Thymus (tissue), 11 donors: Measurements from ENCODE around the gene DNTT. TPM values are rescaled to one million over a fixed set of nuclear protein-coding genes. Genes with fewer than 3 reads are reported as not detected.

Source experiments
- DNase-seq, 9 donors: peaks; one replicate each; pipeline ENCODE4 v3.0.0-alpha.2; 2013; ENCODE audit warnings: low spot score in 9 of 9, low read depth in 6 of 9, missing footprints in 1 of 9
- H3K27ac ChIP-seq, 2 donors: one replicate each; pipeline ENCODE4 v1.5.1; 2013; ENCODE audit warnings: control low read depth in 1 of 2, low read depth in 1 of 2, low read length in 1 of 2, mild to moderate bottlenecking in 1 of 2, moderate library complexity in 1 of 2
- H3K27me3 ChIP-seq, 2 donors: one replicate each; pipeline ENCODE4 v1.5.1; 2013; ENCODE audit warnings: low read length in 1 of 2; ENCODE audit not compliant: control insufficient read depth in 2 of 2, insufficient read depth in 1 of 2
- H3K36me3 ChIP-seq, 2 donors: one replicate each; pipeline ENCODE4 v1.5.1; 2013; ENCODE audit warnings: low read length in 1 of 2, mild to moderate bottlenecking in 1 of 2, moderate library complexity in 1 of 2; ENCODE audit not compliant: control insufficient read depth in 2 of 2, insufficient read depth in 2 of 2
- H3K4me1 ChIP-seq, 2 donors: one replicate each; pipeline ENCODE4 v1.5.1; 2013; ENCODE audit warnings: low read length in 2 of 2; ENCODE audit not compliant: control insufficient read depth in 2 of 2, insufficient read depth in 2 of 2
- H3K4me3 ChIP-seq, 2 donors: one replicate each; pipeline ENCODE4 v1.5.1; 2013; ENCODE audit warnings: low read length in 2 of 2, control low read depth in 1 of 2, mild to moderate bottlenecking in 1 of 2
- H3K9me3 ChIP-seq, 2 donors: one replicate each; pipeline ENCODE4 v1.5.1; 2013; ENCODE audit warnings: low read length in 1 of 2, mild to moderate bottlenecking in 1 of 2; ENCODE audit not compliant: control insufficient read depth in 2 of 2, insufficient read depth in 1 of 2
- WGBS: extraction: QIAGEN DNeasy Blood & Tissue Kit; methylation state at CpG from one replicate; pipeline ENCODE4 v1.1.7; 2013; 5-methylcytosine and 5-hydroxymethylcytosine counted together
- polyA plus RNA-seq: library from polyadenylated mRNA; stranded (reverse); fragments of 200-250 nt; gene quantifications from one replicate; pipeline ENCODE4 v1.2.3, GENCODE V29; 2013
- total RNA-seq: library from RNA; stranded (reverse); fragments of 120-200 nt; gene quantifications from one replicate; pipeline ENCODE4 v1.2.4, GENCODE V29; 2013
- donor health status: healthy.

Gene DNTT
- total and polyA plus RNA-seq, 2 donors = 38.4 to 38.7 TPM

DNA sequence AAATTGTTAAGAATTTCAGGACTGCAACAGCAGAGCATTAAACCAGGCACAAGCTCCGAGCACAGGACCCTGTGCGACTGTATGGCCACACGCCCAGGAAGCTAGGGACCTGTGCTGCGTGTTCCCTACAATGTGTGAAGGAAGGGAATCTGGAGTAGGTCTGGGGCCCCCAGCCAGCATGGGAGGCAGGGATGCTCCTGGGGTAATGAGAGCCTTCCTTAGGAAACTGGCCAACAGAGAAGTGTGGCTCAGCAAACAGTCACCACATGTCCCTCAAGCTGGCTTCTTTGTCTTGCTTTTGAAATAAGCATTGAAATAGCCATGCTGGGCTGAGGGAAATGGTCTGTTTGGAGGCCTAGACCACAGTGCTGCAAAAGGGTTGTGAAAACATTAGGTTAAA lies 41.1 kb upstream of the DNTT start:
- Histone ChIP-seq H3K9me3 (no peaks in the 10 kb centered on the region), H3K36me3 (no peaks in the 10 kb centered on the region), H3K4me1 (no peaks in the 10 kb centered on the region), H3K27ac (no peak overlapping the region), H3K4me3 (no peak overlapping the region), H3K27me3 (no peaks in the 10 kb centered on the region)
- 98% methylated on average over 4 of the region's 4 CpGs for WGBS
- no peak for DNase-seq

DNA sequence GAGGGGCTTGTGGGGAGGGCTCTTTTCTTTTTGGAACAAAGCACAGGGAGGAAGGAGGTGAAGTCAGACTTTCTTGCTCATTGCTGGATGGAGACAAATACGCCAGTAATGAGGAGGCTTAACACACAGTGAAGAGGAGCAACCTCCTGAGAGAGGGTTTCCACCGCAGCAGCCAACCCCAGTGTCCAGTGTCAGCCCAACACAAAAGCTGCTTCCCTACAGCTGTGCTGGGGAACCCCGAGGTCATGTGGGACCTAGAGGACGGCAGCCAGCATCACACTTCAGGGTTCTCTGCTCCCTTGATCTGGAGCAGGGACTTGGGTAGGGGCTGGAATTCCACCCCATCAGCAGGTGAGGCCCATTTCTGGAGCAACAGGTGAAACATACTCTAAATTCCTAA lies 40.6 kb upstream of the DNTT start:
- H3K4me1 ChIP-seq = no peaks in the 10 kb centered on the region

DNA sequence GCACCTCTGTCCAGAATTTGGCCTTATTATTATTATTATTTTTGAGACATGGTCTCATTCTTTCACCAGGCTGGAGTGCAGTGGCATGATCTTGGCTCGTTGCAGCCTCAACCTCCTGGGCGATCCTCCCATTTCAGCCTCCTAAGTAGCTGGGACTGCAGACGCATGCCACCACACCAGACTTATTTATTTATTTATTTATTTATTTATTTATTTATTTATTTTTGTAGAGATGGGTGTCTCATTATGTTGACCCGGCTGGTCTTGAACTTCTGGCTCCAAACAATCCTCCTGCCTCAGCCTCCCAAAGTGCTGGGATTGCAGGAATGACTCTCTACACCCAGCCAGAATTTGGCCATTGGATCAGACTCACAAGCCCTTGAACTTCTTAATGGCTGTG lies 39.3 kb upstream of the DNTT start:
- 85% methylated on average over 4 of the region's 4 CpGs for WGBS
- no peaks in the 10 kb centered on the region for H3K4me1 ChIP-seq
- no peak overlapping the region for H3K27ac ChIP-seq
- DNase-seq = no peak
- no peaks in the 10 kb centered on the region for H3K9me3 ChIP-seq
- H3K36me3 ChIP-seq = no peaks in the 10 kb centered on the region
- H3K27me3 ChIP-seq = no peaks in the 10 kb centered on the region
- H3K4me3 ChIP-seq = no peak overlapping the region

More for the DNA sequence above, 40.6 kb upstream of the DNTT start:
- Histone ChIP-seq H3K27me3 (no peaks in the 10 kb centered on the region), H3K36me3 (no peaks in the 10 kb centered on the region), H3K4me3 (no peak overlapping the region), H3K9me3 (no peaks in the 10 kb centered on the region), H3K27ac (no peak overlapping the region)
- 89% methylated on average over 4 of the region's 4 CpGs for WGBS
- no peak for DNase-seq

DNA sequence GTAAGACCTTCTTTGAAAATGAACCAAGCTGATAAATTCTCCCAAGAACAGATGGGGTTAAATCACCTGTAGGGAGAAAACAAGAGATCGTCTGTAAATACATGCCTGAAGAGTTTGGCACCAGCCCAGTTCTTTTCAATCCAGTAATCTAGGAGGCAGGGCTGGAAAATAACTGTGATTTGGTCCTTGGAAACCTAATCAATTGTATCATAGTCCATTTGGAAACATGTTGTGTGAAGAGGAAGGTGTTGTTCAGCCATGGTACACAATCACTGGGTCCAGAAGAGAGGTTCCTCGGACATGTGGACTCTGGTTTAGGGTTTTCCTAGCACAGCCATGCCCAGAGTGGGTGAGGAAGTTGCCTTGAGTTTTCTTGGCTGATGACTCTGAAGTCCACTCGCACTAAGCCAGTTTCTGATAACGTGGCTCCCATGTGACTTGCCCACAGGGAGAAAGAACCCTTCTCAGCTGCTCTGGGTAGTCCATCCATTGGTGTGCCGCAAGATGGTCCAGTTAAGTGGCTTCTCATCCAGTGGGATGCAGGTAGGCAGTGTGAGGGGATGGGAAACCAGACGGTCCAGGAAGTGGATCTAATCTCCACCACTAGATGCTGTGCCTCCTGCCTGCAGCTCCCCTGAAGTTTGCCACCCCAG lies 38.0 kb upstream of the DNTT start:
- Histone ChIP-seq H3K27me3 (no peaks in the 10 kb centered on the region), H3K4me3 (no peak overlapping the region), H3K36me3 (no peaks in the 10 kb centered on the region), H3K4me1 (no peaks in the 10 kb centered on the region), H3K9me3 (no peaks in the 10 kb centered on the region), H3K27ac (no peak overlapping the region)
- DNase-seq = no peak
- 95% methylated on average over 6 of the region's 6 CpGs for WGBS

DNA sequence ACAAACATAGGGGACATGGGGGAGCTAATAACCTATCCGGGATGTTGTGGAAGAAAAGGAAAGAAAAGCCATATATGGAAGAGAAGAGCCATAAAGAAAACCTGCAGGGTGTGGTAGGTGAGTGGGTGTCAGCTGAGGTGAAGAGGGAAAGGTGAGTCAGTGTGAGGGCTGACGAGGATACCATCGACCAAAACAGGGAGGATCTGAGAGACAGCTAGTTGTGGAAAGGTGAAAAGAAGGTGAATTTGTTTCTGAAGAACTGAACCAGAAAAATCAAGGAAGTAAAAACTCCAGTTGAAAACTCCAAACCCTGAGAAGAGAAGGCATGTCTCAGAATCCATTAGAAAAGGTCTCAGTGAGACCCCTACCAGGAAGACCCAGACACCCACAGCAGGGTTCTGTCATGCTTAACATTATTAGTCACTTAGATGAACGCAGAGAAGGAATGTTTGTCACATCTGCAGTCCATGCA lies 37.0 kb upstream of the DNTT start:
- H3K27ac ChIP-seq = no peak overlapping the region
- no peak for DNase-seq
- H3K36me3 ChIP-seq = no peaks in the 10 kb centered on the region
- no peak overlapping the region for H3K4me3 ChIP-seq
- 96% methylated on average over 4 of the region's 4 CpGs for WGBS
- no peaks in the 10 kb centered on the region for H3K9me3 ChIP-seq
- no peaks in the 10 kb centered on the region for H3K27me3 ChIP-seq
- no peaks in the 10 kb centered on the region for H3K4me1 ChIP-seq

DNA sequence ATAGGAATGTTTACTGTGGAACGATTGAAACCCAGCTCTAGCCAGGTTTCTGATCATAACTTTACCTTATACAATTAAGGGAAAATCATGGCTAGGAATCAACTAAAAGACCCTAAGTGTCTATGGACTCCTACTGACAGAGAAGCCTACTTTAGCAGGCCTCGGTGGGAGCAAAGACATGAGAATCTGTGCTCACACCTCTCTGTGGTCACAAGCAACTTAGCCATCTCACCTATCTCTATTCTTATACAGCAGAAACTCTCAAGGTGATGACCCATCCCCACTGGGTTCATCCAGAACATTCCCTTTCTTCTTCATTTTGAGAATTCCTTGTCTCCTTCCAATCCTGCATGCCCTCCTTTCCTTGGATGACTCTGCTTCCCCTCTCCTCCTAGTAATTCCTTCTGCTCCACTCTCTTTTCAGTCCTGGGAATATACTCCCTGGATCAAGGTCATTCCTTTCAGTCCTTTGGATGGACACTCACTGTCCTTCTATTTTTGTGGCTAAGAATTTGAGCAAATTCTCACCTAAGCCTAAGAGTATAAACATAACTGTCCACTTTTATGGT lies 35.8 kb upstream of the DNTT start:
- Histone ChIP-seq H3K9me3 (no peaks in the 10 kb centered on the region), H3K4me3 (no peak overlapping the region), H3K36me3 (no peaks in the 10 kb centered on the region), H3K4me1 (peaks cover 0 to 4% of the 10 kb centered on the region in 2 donors), H3K27me3 (no peaks in the 10 kb centered on the region), H3K27ac (no peak overlapping the region)
- WGBS = 94% methylated on average over 2 of the region's 2 CpGs
- DNase-seq = no peak

DNA sequence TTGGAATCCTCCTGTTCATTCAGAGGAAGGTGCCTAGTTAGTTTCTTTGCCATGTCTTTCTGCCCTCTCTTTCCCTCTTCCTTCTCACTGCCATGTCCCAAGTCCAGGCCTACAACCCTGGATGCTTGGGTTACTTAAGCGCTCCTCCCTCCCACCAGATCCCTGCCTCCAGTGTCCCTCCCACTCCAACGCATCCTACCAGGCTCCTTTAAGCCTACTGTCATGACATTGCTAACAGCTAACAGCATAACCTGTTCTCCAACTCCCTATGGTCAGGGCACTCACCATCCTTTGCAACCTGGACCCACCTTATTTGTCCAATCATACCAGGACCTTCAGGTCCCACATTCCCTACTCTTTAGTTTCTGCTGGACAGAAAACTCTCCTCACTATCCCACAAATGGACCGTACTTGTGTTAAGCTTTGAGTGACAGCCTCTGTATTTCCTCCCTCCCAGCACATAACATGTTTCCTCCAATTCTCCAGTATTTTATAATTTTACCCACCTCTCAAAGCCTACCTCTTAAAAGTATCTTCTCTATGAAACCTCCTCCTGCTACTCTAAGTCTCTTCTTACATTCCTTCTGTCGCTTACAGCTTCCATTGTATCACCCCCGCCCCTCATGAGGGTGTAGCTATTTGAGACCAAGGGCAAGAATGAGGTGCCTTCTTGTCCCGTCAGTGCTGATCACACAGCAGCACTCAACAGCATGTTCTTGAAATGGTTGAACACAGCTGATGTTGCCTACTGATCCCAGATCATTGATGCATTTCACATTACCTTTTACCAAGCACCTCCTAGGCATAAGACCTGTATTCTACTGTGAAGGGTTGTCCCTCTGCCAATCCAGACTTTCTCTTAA lies 34.6 kb upstream of the DNTT start:
- no peaks in the 10 kb centered on the region for H3K9me3 ChIP-seq
- H3K4me3 ChIP-seq = no peak overlapping the region
- H3K27ac ChIP-seq = no peak overlapping the region
- H3K36me3 ChIP-seq = no peaks in the 10 kb centered on the region
- peaks cover 0 to 4% of the 10 kb centered on the region in 2 donors for H3K4me1 ChIP-seq
- H3K27me3 ChIP-seq = no peaks in the 10 kb centered on the region
- WGBS = 86% methylated on average over 6 of the region's 6 CpGs
- DNase-seq = no peak

DNA sequence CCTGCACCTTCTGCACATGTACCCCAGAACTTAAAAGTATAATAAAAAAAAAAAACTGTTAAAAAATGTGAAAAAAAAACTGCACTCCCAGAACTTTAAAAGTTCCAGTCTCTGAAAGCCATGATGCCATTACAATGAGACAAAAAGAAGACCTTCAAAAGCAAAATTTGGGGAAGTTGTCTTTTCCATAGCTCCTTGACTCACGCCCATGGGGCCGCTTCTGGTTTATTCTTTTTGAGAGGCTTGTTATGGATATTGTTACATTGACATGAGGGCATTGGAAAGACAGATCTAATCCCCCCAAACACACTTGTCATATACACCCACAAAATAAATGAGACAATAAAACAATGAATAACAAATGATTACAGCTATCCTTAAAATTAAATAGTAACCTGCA lies 33.7 kb upstream of the DNTT start:
- 89% methylated on average over 2 of the region's 2 CpGs for WGBS
- Histone ChIP-seq H3K27me3 (no peaks in the 10 kb centered on the region), H3K27ac (no peak overlapping the region), H3K4me1 (peaks cover 0 to 4% of the 10 kb centered on the region in 2 donors), H3K4me3 (peak overlapping the region in 1 of 2 donors; percentile 21), H3K36me3 (no peaks in the 10 kb centered on the region), H3K9me3 (no peaks in the 10 kb centered on the region)
- no peak for DNase-seq
